K562 (cell line): Measurements from ENCODE around the gene USP44.

ENCODE experiments used
- E2F3 ChIP-seq: fragments of 250-450 bp; sonication (Bioruptor Pico); IDR thresholded peaks from 2 replicates; pipeline ENCODE4 v1.4.0; 2020; ENCODE audit warnings: mild to moderate bottlenecking
- EP400 ChIP-seq: fragments of 450-650 bp; IDR thresholded peaks from 2 replicates; pipeline ENCODE4 v1.6.1; 2017; ENCODE audit warnings: antibody characterized with exemption, mild to moderate bottlenecking, moderate library complexity
- FOXK2 ChIP-seq, 2 experiments: fragments of 450-650 bp; IDR thresholded peaks in 1 of 2; conservative IDR thresholded peaks in 1 of 2; 2 replicates each; pipeline ENCODE4 v1.6.1; 2016; ENCODE audit warnings: low read depth in 2 of 2, mild to moderate bottlenecking in 1 of 2
- FOXM1 ChIP-seq, 2 experiments: fragments of 450-650 bp in 1 of 2; sonication (generic) in 1 of 2; formaldehyde crosslinking in 1 of 2; IDR thresholded peaks; 2 replicates each; pipeline versions ENCODE4 v1.6.1 to v1.9.0; 2017 to 2022; ENCODE audit warnings: low read depth in 2 of 2, mild to moderate bottlenecking in 2 of 2, missing genetic modification reagents in 1 of 2, moderate library complexity in 1 of 2
- FOXO4 ChIP-seq: fragments of 450-650 bp; formaldehyde crosslinking; IDR thresholded peaks from 2 replicates; pipeline ENCODE4 v1.4.0; 2020; ENCODE audit warnings: mild to moderate bottlenecking, moderate library complexity
- POLR2A ChIP-seq: fragments of 450-650 bp; conservative IDR thresholded peaks from 2 replicates; pipeline ENCODE4 v1.6.1; 2016
- POLR2AphosphoS5 ChIP-seq: IDR thresholded peaks from 2 replicates; pipeline ENCODE4 v1.6.1; 2011; ENCODE audit warnings: mild to moderate bottlenecking, low read depth, low read length, moderate library complexity; ENCODE audit not compliant: control insufficient read depth, insufficient read depth
- SP1 ChIP-seq: sonication (generic); formaldehyde crosslinking; IDR thresholded peaks from 2 replicates; pipeline ENCODE4 v1.8.1; 2022; ENCODE audit warnings: mild to moderate bottlenecking, missing genetic modification reagents
- STAG1 ChIP-seq: sonication (generic); formaldehyde crosslinking; IDR thresholded peaks from 2 replicates; pipeline ENCODE4 v1.5.0; 2020; ENCODE audit warnings: missing genetic modification reagents, borderline replicate concordance
- ZBTB7A ChIP-seq: IDR thresholded peaks from 2 replicates; pipeline ENCODE4 v1.6.1; 2011; ENCODE audit warnings: low read depth, mild to moderate bottlenecking, low read length, moderate library complexity, borderline replicate concordance; ENCODE audit not compliant: control insufficient read depth
- ZNF24 ChIP-seq: fragments of 450-650 bp; IDR thresholded peaks from 2 replicates; pipeline ENCODE4 v1.6.1; 2016
- ZNF274 ChIP-seq: IDR thresholded peaks from 2 replicates; pipeline ENCODE4 v1.6.1; 2011; ENCODE audit warnings: low read depth, mild to moderate bottlenecking, low read length, moderate library complexity, borderline replicate concordance
- ZNF561 ChIP-seq: fragments of 450-650 bp; formaldehyde crosslinking; conservative IDR thresholded peaks from 2 replicates; pipeline ENCODE4 v1.4.0; 2020; ENCODE audit warnings: mild to moderate bottlenecking, moderate library complexity
- TF ChIP-seq, protein P1 (sequence below), 3 experiments: IDR thresholded peaks in 2 of 3; conservative IDR thresholded peaks in 1 of 3; 2 replicates each; pipeline ENCODE4 v1.5.1; 2011 to 2012; ENCODE audit warnings: low read length in 3 of 3, mild to moderate bottlenecking in 3 of 3, control low read depth in 2 of 3, improper control_type of control experiment in 1 of 3, inconsistent platforms in 1 of 3, low read depth in 1 of 3, mixed read lengths in 1 of 3, moderate library complexity in 1 of 3; ENCODE audit not compliant: insufficient read depth in 2 of 3

GRCh38 chr12:95492462-95492861 lies 58.8 kb downstream of the USP44 start:
- TF ChIP-seq POLR2AphosphoS5 = no peak
- TF ChIP-seq E2F3 (CRISPR knock-in tag) = no peak
- no peak for TF ChIP-seq EP400
- TF ChIP-seq FOXM1 (IDR thresholded peaks at IDR 0.05; ENCODE audit: low read depth) = no peak
- no peak for TF ChIP-seq FOXM1 (CRISPR knock-in tag; IDR thresholded peaks at IDR 0.05; ENCODE audit: low read depth)
- TF ChIP-seq, protein P1, sequence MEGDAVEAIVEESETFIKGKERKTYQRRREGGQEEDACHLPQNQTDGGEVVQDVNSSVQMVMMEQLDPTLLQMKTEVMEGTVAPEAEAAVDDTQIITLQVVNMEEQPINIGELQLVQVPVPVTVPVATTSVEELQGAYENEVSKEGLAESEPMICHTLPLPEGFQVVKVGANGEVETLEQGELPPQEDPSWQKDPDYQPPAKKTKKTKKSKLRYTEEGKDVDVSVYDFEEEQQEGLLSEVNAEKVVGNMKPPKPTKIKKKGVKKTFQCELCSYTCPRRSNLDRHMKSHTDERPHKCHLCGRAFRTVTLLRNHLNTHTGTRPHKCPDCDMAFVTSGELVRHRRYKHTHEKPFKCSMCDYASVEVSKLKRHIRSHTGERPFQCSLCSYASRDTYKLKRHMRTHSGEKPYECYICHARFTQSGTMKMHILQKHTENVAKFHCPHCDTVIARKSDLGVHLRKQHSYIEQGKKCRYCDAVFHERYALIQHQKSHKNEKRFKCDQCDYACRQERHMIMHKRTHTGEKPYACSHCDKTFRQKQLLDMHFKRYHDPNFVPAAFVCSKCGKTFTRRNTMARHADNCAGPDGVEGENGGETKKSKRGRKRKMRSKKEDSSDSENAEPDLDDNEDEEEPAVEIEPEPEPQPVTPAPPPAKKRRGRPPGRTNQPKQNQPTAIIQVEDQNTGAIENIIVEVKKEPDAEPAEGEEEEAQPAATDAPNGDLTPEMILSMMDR (IDR thresholded peaks at IDR 0.05 in 2 of 3, conservative IDR thresholded peaks at IDR 0.05 in 1 of 3; ENCODE audit: insufficient read depth in 2 of 3, low read depth in 1 of 3, low read length in 3 of 3) = no peak
- no peak for TF ChIP-seq SP1 (CRISPR knock-in tag)
- TF ChIP-seq STAG1 (CRISPR knock-in tag) = no peak
- no peak for TF ChIP-seq FOXK2 (conservative IDR thresholded peaks at IDR 0.05 in 1 of 2, IDR thresholded peaks at IDR 0.05 in 1 of 2; ENCODE audit: low read depth in 2 of 2)
- TF ChIP-seq ZNF24 = no peak
- no peak for TF ChIP-seq POLR2A
- TF ChIP-seq ZBTB7A = no peak
- TF ChIP-seq FOXO4 (CRISPR knock-in tag) = no peak
- TF ChIP-seq ZNF561 (CRISPR knock-in tag) = no peak
- no peak for TF ChIP-seq ZNF274
